GM23338 (cell line): Measurements from ENCODE around the gene ZNF735. TPM values are rescaled to one million over a fixed set of nuclear protein-coding genes. Genes with fewer than 3 reads are reported as not detected.

Source experiments
- ATAC-seq: fragments of 200-7000 bp; cut with Tn5 transposase; 3 replicates; pipeline ENCODE4 v1.9.1; 2020
- DNase-seq: peaks from one replicate; pipeline ENCODE4 v3.0.0-alpha.2; 2015; ENCODE audit warnings: low spot score
- H2AFZ ChIP-seq: fragments of 200-600 bp; sonication (generic); 2 replicates; pipeline ENCODE4 v1.8.0; 2016; ENCODE audit warnings: antibody characterized with exemption, mild to moderate bottlenecking, moderate library complexity
- H3F3A ChIP-seq: fragments of 200-600 bp; sonication (generic); replicated peaks from 2 replicates; pipeline ENCODE4 v1.8.0; 2017; ENCODE audit warnings: antibody characterized with exemption, mixed run types, low read depth
- H3K27ac ChIP-seq: fragments of 200-600 bp; sonication (generic); 2 replicates; pipeline ENCODE4 v1.6.1; 2016; ENCODE audit warnings: low read depth
- H3K27me3 ChIP-seq: fragments of 200-600 bp; sonication (generic); 2 replicates; pipeline ENCODE4 v1.8.0; 2016; ENCODE audit warnings: mild to moderate bottlenecking, mixed run types, moderate library complexity; ENCODE audit not compliant: insufficient read depth
- H3K36me3 ChIP-seq: fragments of 200-600 bp; sonication (generic); 2 replicates; pipeline ENCODE4 v1.8.0; 2016; ENCODE audit warnings: mild to moderate bottlenecking; ENCODE audit not compliant: insufficient read depth
- H3K4me1 ChIP-seq: fragments of 200-600 bp; sonication (generic); 2 replicates; pipeline ENCODE4 v1.8.0; 2016; ENCODE audit warnings: mild to moderate bottlenecking, moderate library complexity; ENCODE audit not compliant: insufficient read depth
- H3K4me2 ChIP-seq: fragments of 200-600 bp; sonication (generic); 2 replicates; pipeline ENCODE4 v1.7.1; 2017; ENCODE audit warnings: mixed run types
- H3K4me3 ChIP-seq: fragments of 200-600 bp; sonication (generic); 2 replicates; pipeline ENCODE4 v1.6.1; 2016; ENCODE audit warnings: mixed run types
- H3K79me2 ChIP-seq: fragments of 200-600 bp; sonication (generic); replicated peaks from 2 replicates; pipeline ENCODE4 v1.8.0; 2017; ENCODE audit warnings: mild to moderate bottlenecking; ENCODE audit not compliant: insufficient read depth
- H3K9me2 ChIP-seq: fragments of 200-600 bp; sonication (generic); 2 replicates; pipeline ENCODE4 v1.8.0; 2017; ENCODE audit not compliant: insufficient read depth
- H4K20me1 ChIP-seq: fragments of 200-600 bp; sonication (generic); replicated peaks from 2 replicates; pipeline ENCODE4 v1.8.0; 2017; ENCODE audit warnings: mild to moderate bottlenecking; ENCODE audit not compliant: insufficient read depth
- H3K27ac Mint-ChIP-seq: 2 replicates; pipeline ENCODE4 v1.8.0; 2020; ENCODE audit warnings: inconsistent platforms, mild to moderate bottlenecking, moderate library complexity, mixed read lengths
- H3K27me3 Mint-ChIP-seq: 3 replicates; pipeline ENCODE4 v1.8.0; 2022; ENCODE audit warnings: low read depth, mild to moderate bottlenecking, moderate library complexity, mixed read lengths, inconsistent platforms; ENCODE audit not compliant: insufficient read depth, poor library complexity
- H3K36me3 Mint-ChIP-seq: 3 replicates; pipeline ENCODE4 v1.8.0; 2021; ENCODE audit warnings: low read depth, mild to moderate bottlenecking, inconsistent platforms, moderate library complexity, mixed read lengths
- H3K4me1 Mint-ChIP-seq: 3 replicates; pipeline ENCODE4 v1.8.0; 2020; ENCODE audit warnings: mild to moderate bottlenecking, inconsistent platforms, mixed read lengths
- H3K4me3 Mint-ChIP-seq: 3 replicates; pipeline ENCODE4 v1.8.0; 2021; ENCODE audit warnings: moderate library complexity, mild to moderate bottlenecking, inconsistent platforms, mixed read lengths
- H3K9me3 Mint-ChIP-seq: 3 replicates; pipeline ENCODE4 v1.8.0; 2020; ENCODE audit warnings: moderate library complexity, mild to moderate bottlenecking, inconsistent platforms, mixed read lengths
- CREB1 ChIP-seq: fragments of 250-450 bp; sonication (Bioruptor Pico); IDR thresholded peaks from 2 replicates; pipeline ENCODE4 v1.5.0; 2020; ENCODE audit warnings: low read depth, mild to moderate bottlenecking, moderate library complexity
- JUNB ChIP-seq: IDR thresholded peaks from one replicate; pipeline ENCODE4 v1.6.1; 2016; ENCODE audit warnings: antibody characterized with exemption; ENCODE audit not compliant: unreplicated experiment
- NANOG ChIP-seq: IDR thresholded peaks from 2 replicates; pipeline ENCODE4 v1.6.1; 2016; ENCODE audit warnings: antibody characterized with exemption, borderline replicate concordance
- POLR2AphosphoS5 ChIP-seq: IDR thresholded peaks from 2 replicates; pipeline ENCODE4 v1.6.1; 2016; ENCODE audit warnings: antibody characterized with exemption, low read depth
- STAT1 ChIP-seq: IDR thresholded peaks from one replicate; pipeline ENCODE4 v1.6.1; 2016; ENCODE audit warnings: antibody characterized with exemption; ENCODE audit not compliant: unreplicated experiment
- ZNF114 ChIP-seq: fragments of 250-450 bp; sonication (Bioruptor Pico); IDR thresholded peaks from 2 replicates; pipeline ENCODE4 v1.5.0; 2020; ENCODE audit warnings: mild to moderate bottlenecking, moderate library complexity
- polyA plus RNA-seq: library from polyadenylated mRNA; unstranded; fragments of >200 nt; fragmentation: Nextera tagmentation; extraction: Ambion mirVana; gene quantifications from 2 replicates; pipeline ENCODE4 v1.2.1, GENCODE V29; 2016
- total RNA-seq: library from RNA; depleted of rRNA; stranded (reverse); fragments of >200 nt; shearing (Covaris generic); gene quantifications from 2 replicates; pipeline ENCODE4 v1.2.3, GENCODE V29; 2014
- TF ChIP-seq, protein P1 (sequence below), 2 experiments: fragments of 200-600 bp in 1 of 2; sonication (generic) in 1 of 2; conservative IDR thresholded peaks; 2 replicates each; pipeline versions ENCODE4 v1.5.1 to v1.6.1; 2016 to 2017; ENCODE audit warnings: antibody characterized with exemption in 2 of 2, low read depth in 2 of 2, mild to moderate bottlenecking in 2 of 2, moderate library complexity in 1 of 2
- TF ChIP-seq, protein P2 (sequence below): fragments of 250-450 bp; sonication (Bioruptor Pico); IDR thresholded peaks from 2 replicates; pipeline ENCODE4 v1.5.0; 2020; ENCODE audit warnings: mild to moderate bottlenecking, moderate library complexity

The ZNF735 gene
- total and polyA plus RNA-seq, 2 experiments from 2014 or later = not detected

DNA sequence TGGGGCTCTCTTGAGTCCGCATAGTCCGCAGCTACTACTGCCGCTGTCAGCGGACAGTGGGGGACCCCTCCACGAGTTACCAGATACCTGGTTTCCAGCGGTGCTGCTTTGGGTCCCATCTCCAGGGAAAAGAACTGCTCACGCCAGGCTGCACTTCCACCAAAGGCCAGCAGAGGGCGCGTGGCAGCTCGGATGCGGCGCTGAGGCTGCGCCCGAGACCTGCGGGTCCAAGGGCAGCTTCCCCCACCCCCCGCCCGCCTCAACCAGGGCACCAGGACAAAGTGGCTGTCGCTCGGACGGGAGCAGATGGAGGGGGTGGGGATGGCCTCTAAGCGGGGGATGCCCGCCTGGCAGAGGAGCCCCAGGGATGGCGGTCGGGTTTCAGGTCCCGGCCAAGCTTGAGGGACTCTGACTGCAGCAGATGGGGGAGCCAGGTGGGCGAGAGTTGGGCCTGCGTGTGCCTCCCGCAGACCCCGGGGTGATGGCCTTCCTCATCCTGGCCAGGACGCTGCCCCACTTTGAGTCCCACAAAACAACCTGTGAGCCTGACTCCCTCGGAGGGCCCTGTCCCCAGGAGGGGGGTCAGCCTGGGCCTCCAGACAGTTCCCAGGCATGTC, 23.8 kb upstream of the ZNF735 start:
- DNase-seq (peak; percentile 19), ATAC-seq (no peak)
- H3K36me3 ChIP-seq = peaks cover 5% of the 10 kb centered on the region; the same call in 1 of the 2 replicates
- H3K27me3 Mint-ChIP-seq = no peaks in the 10 kb centered on the region
- H3K4me3 Mint-ChIP-seq = no peak overlapping the region
- H3K27me3 ChIP-seq = no peaks in the 10 kb centered on the region
- no peaks in the 10 kb centered on the region for H3F3A ChIP-seq
- H3K9me2 ChIP-seq = no peaks in the 10 kb centered on the region
- TF ChIP-seq POLR2AphosphoS5 (no peak), JUNB (no peak), NANOG (no peak), ZNF114 (CRISPR knock-in tag) (no peak), STAT1 (no peak), CREB1 (CRISPR knock-in tag) (no peak)
- TF ChIP-seq, protein P1, sequence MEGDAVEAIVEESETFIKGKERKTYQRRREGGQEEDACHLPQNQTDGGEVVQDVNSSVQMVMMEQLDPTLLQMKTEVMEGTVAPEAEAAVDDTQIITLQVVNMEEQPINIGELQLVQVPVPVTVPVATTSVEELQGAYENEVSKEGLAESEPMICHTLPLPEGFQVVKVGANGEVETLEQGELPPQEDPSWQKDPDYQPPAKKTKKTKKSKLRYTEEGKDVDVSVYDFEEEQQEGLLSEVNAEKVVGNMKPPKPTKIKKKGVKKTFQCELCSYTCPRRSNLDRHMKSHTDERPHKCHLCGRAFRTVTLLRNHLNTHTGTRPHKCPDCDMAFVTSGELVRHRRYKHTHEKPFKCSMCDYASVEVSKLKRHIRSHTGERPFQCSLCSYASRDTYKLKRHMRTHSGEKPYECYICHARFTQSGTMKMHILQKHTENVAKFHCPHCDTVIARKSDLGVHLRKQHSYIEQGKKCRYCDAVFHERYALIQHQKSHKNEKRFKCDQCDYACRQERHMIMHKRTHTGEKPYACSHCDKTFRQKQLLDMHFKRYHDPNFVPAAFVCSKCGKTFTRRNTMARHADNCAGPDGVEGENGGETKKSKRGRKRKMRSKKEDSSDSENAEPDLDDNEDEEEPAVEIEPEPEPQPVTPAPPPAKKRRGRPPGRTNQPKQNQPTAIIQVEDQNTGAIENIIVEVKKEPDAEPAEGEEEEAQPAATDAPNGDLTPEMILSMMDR (conservative IDR thresholded peaks at IDR 0.05; ENCODE audit: low read depth in 2 of 2) = peak; percentile 47 to 52
- TF ChIP-seq, protein P2, sequence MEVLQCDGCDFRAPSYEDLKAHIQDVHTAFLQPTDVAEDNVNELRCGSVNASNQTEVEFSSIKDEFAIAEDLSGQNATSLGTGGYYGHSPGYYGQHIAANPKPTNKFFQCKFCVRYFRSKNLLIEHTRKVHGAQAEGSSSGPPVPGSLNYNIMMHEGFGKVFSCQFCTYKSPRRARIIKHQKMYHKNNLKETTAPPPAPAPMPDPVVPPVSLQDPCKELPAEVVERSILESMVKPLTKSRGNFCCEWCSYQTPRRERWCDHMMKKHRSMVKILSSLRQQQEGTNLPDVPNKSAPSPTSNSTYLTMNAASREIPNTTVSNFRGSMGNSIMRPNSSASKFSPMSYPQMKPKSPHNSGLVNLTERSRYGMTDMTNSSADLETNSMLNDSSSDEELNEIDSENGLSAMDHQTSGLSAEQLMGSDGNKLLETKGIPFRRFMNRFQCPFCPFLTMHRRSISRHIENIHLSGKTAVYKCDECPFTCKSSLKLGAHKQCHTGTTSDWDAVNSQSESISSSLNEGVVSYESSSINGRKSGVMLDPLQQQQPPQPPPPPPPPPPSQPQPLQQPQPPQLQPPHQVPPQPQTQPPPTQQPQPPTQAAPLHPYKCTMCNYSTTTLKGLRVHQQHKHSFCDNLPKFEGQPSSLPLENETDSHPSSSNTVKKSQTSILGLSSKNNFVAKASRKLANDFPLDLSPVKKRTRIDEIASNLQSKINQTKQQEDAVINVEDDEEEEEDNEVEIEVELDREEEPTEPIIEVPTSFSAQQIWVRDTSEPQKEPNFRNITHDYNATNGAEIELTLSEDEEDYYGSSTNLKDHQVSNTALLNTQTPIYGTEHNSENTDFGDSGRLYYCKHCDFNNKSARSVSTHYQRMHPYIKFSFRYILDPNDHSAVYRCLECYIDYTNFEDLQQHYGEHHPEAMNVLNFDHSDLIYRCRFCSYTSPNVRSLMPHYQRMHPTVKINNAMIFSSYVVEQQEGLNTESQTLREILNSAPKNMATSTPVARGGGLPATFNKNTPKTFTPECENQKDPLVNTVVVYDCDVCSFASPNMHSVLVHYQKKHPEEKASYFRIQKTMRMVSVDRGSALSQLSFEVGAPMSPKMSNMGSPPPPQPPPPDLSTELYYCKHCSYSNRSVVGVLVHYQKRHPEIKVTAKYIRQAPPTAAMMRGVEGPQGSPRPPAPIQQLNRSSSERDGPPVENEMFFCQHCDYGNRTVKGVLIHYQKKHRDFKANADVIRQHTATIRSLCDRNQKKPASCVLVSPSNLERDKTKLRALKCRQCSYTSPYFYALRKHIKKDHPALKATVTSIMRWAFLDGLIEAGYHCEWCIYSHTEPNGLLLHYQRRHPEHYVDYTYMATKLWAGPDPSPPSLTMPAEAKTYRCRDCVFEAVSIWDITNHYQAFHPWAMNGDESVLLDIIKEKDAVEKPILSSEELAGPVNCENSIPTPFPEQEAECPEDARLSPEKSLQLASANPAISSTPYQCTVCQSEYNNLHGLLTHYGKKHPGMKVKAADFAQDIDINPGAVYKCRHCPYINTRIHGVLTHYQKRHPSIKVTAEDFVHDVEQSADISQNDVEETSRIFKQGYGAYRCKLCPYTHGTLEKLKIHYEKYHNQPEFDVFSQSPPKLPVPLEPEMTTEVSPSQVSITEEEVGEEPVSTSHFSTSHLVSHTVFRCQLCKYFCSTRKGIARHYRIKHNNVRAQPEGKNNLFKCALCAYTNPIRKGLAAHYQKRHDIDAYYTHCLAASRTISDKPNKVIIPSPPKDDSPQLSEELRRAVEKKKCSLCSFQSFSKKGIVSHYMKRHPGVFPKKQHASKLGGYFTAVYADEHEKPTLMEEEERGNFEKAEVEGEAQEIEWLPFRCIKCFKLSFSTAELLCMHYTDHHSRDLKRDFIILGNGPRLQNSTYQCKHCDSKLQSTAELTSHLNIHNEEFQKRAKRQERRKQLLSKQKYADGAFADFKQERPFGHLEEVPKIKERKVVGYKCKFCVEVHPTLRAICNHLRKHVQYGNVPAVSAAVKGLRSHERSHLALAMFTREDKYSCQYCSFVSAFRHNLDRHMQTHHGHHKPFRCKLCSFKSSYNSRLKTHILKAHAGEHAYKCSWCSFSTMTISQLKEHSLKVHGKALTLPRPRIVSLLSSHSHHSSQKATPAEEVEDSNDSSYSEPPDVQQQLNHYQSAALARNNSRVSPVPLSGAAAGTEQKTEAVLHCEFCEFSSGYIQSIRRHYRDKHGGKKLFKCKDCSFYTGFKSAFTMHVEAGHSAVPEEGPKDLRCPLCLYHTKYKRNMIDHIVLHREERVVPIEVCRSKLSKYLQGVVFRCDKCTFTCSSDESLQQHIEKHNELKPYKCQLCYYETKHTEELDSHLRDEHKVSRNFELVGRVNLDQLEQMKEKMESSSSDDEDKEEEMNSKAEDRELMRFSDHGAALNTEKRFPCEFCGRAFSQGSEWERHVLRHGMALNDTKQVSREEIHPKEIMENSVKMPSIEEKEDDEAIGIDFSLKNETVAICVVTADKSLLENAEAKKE (CRISPR knock-in tag) = no peak
- H3K27ac Mint-ChIP-seq = no peak overlapping the region
- no peaks in the 10 kb centered on the region for H3K4me1 ChIP-seq
- H2AFZ ChIP-seq = no peak overlapping the region
- peaks cover 30% of the 10 kb centered on the region; the same call in 2 of the 3 replicates for H3K36me3 Mint-ChIP-seq
- H4K20me1 ChIP-seq = no peaks in the 10 kb centered on the region
- H3K79me2 ChIP-seq = no peaks in the 10 kb centered on the region
- peaks cover 83% of the 10 kb centered on the region for H3K9me3 Mint-ChIP-seq
- H3K4me3 ChIP-seq = no peak overlapping the region
- H3K27ac ChIP-seq = no peak overlapping the region
- no peak overlapping the region for H3K4me2 ChIP-seq
- no peaks in the 10 kb centered on the region for H3K4me1 Mint-ChIP-seq
